HG03457 (cell line): ENCODE results near the gene IL7R.

Experiments
- ATAC-seq: cut with Tn5 transposase; IDR thresholded peaks from one replicate; pipeline ENCODE4 v1.9.1; 2021; ENCODE audit warnings: moderate number of reproducible peaks; ENCODE audit not compliant: unreplicated experiment

IL7R gene

GRCh38 chr5:35856765-35857351, at the start of gene IL7R:
Gene IL7R (plus strand): TSS chr5:35856891. CDS start chr5:35856978, 87 bp downstream.
- ATAC-seq, result no peak

GRCh38 chr5:35810601-35811000, 46.1 kb upstream of the IL7R start:
- no peak for ATAC-seq

GRCh38 chr5:35811108-35811741, 45.5 kb upstream of the IL7R start:
- no peak for ATAC-seq

- no peak for ATAC-seq
These were observed 43.2 kb upstream of the IL7R start for GRCh38 chr5:35813521-35813920.

- no peak for ATAC-seq
These were observed 41.4 kb upstream of the IL7R start for GRCh38 chr5:35815089-35815936.

DNA sequence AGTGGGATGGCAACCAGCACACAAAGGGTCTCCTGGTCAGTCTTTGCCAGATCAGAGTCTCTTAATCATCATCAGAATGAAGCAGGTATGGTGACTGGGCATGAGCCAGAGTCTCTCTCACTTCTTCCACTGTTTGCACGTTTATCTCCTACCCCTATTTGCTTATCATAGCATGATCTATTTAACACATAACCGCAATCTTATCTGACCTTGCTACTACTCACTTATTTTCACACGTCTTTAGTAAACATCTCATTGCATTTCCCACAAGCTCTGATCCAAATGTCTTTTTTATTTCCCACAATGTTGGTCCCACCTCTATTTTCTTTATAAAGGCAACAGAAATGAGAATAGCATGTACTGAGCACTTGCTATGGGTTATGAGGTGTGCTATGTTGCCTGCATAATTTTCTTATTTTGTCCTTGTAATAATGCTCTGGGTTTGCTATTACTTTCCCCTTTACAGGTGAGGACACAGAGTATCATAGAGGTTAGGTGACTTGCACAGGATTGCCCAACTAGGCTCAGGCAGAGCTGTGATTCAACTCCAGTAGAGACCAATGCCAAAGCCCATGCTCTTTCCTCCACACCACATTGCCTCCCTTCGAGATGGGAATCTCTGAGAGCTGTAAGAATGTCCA, 39.7 kb upstream of the IL7R start:
- no peak for ATAC-seq

GRCh38 chr5:35819026-35819425, 37.7 kb upstream of the IL7R start:
- ATAC-seq, result no peak

GRCh38 chr5:35819668-35820067, 37.0 kb upstream of the IL7R start:
- ATAC-seq, result no peak

DNA sequence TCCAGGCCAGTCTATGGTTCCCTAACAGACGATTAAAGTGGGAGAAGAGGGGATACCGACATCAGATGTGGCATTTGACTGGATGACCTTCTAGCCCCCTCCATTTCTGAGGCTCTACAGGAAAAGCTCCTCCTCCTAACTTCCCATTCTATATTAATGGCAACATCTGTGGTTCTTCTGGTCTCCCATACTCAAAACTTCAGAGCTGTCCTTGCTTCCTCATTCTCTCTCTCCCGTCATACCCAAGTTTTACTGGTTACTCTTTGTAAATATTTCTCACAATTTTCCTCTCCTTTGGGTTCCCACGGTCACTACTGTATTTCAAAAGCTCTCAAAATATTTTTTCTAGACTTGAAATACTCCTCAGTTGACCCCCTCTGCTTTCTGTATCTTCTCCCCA, 36.0 kb upstream of the IL7R start:
- no peak for ATAC-seq

- no peak for ATAC-seq
These were observed 35.2 kb upstream of the IL7R start for GRCh38 chr5:35821513-35821912.

- no peak for ATAC-seq
These were observed 34.2 kb upstream of the IL7R start for GRCh38 chr5:35822511-35822910.

DNA sequence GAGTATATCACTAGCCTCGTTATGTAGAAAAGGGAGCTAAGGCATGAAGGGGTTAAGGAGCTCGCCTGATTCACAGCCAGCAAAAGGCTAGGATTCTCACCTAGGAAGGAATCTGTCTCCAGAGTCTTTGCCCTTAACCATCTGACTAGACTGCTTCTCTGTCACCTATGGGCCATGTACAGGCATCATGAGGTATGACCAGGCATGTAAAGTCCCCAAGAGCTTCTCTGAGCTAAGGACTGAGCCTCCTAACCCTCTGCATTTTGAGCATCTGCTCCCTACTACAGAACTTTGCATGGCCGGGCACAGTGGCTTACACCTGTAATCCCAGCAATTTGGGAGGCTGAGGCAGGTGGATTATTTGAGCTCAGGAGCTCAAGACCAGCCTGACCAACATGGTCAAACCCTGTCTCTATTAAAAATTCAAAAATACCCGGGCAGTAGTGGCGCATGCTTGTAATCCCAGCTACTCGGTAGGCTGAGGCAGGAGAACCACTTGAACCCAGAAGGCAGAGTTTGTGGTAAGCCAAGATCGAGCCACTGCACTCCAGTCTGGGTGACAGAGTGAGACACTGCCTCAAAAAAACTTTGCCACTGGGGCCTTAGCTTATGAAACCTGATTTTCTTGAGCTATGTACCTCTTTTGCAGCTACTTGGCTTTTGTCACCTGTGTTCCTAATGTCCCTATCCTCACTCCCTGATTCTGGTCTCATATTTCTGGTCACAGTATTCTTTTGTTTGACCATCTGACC, 33.2 kb upstream of the IL7R start:
- no peak for ATAC-seq

DNA sequence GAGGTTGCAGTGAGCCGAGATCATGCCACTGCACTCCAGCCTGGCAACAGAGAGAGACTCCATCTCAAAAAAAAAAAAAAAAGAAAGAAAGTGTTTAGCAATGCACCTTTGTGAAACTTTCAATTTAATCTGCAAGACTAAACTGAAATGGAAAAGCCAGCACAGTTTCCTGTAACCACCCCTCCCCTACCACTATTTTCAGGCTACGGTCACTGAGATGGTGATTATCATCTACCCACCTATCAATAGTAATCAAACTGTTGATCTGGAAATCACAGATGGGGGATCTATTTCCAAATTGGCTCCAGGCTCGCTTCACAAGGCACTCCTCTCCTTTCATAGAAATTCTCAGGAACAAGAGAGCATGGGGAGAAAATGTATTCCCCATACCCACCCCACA, 30.6 kb upstream of the IL7R start:
- no peak for ATAC-seq

GRCh38 chr5:35826554-35826953, 30.1 kb upstream of the IL7R start:
- ATAC-seq, result no peak

DNA sequence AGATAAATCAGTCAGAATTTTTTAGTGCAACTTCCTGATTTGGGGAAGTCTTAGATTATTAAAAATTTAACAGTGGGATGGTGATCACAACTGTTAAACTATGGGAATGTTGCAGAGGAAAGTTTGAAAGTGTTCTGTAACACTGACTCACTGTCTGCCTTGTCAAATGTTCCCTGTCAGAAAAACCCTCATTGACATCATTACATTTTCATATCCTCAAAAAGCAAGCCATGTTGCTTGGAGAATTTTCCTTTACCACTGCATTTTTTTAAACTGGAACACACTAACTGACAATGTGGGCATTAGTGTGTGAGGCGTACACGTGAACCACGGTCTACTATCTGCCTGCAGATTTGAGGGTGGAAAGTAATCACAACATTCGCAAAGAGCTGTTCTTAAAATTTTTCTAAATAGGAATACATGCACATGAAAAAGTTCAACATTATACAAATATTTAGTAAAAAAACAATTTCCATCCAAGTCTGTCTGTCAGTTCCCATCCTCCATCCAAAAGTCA, 28.6 kb upstream of the IL7R start:
- ATAC-seq, result no peak

- ATAC-seq, result no peak
These were observed 26.1 kb upstream of the IL7R start for GRCh38 chr5:35830587-35830986.

GRCh38 chr5:35832762-35833161, 23.9 kb upstream of the IL7R start:
- ATAC-seq, result no peak

DNA sequence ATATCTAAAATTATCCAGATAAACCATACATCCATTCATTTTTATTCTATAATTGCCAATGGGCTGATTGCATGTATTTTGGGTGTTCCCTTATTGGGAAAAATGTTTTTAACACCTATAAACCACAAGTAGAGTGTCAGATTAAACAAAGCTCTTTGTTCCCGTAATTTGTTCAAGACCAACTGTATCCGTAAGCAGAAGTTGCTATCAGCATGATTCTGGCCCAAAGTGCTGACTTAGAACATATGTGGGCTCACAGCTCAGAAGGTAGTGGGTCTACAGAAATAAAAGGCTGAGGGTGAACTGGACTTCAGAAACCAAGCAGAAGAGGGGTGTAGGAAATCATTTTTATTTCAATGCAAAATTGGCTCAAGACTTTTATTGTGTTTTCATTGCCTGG, 23.5 kb upstream of the IL7R start:
- ATAC-seq, result no peak

GRCh38 chr5:35835796-35836742, 20.6 kb upstream of the IL7R start:
- ATAC-seq, result no peak
